BLaER1 (cell line): ENCODE results near the gene SDK2.
"Not testable (repeated sequence)": the region's sequence is repeated elsewhere in the genome, so short reads cannot be mapped to it uniquely, and the experiment has no call there.

ENCODE experiments used
- H3K27ac ChIP-seq: shearing (Covaris generic); formaldehyde crosslinking; 2 replicates; pipeline ENCODE4 v1.8.1; 2022
- H3K27me3 ChIP-seq: shearing (Covaris generic); formaldehyde crosslinking; 2 replicates; pipeline ENCODE4 v1.8.1; 2022
- H3K36me3 ChIP-seq: shearing (Covaris generic); formaldehyde crosslinking; 2 replicates; pipeline ENCODE4 v1.8.1; 2022
- H3K4me1 ChIP-seq: shearing (Covaris generic); formaldehyde crosslinking; 2 replicates; pipeline ENCODE4 v1.8.1; 2022
- H3K4me2 ChIP-seq: shearing (Covaris generic); formaldehyde crosslinking; 2 replicates; pipeline ENCODE4 v1.8.1; 2022
- H3K4me3 ChIP-seq: shearing (Covaris generic); formaldehyde crosslinking; 2 replicates; pipeline ENCODE4 v1.8.1; 2022
- H3K9ac ChIP-seq: shearing (Covaris generic); formaldehyde crosslinking; 2 replicates; pipeline ENCODE4 v1.8.1; 2022
- H3K9me3 ChIP-seq: shearing (Covaris generic); formaldehyde crosslinking; 2 replicates; pipeline ENCODE4 v1.8.1; 2022
- H4K20me1 ChIP-seq: shearing (Covaris generic); formaldehyde crosslinking; 2 replicates; pipeline ENCODE4 v1.8.1; 2022
- Cebpa-rat ChIP-seq: shearing (Covaris generic); IDR thresholded peaks from 2 replicates; pipeline ENCODE4 v1.8.1; 2022

The SDK2 gene

DNA sequence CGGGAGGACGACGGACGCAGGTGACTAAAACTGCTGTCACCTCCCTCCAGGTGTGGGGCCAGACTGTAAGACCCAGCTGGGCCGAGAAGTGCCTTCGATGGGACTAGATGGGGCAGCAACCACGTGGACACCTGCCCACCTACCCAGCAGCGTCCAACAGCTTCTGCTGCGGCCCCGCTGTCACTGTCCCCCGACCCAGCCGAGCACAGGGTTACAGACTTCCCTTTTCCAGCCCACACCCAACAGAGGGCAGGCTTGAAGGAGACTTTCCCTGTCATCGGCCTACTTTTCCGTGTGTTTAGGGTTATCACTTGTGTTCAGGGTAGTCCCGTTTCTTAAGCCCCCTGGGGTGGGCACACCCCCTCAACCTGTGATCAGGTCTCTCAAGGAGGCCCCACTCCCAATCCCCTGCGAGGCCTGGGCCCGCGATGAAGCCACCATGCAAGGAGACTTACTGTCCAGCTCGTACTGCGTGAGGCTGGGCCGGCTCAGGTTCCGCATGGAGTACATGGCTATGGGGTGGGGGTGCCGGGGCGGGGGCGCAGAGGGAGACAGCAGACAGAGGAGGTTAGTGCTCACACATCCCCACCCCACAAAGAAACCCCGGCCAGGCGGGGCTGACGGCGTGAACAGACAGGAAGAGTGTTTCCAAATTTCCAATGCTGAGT lies 263.7 kb downstream of the SDK2 start:
- no peaks in the 10 kb centered on the region for H3K4me1 ChIP-seq
- peaks cover 39% of the 10 kb centered on the region; the same call in 1 of the 2 replicates for H3K36me3 ChIP-seq
- no peak overlapping the region for H3K27ac ChIP-seq
- no peaks in the 10 kb centered on the region for H3K27me3 ChIP-seq
- TF ChIP-seq Cebpa-rat = no peak
- H3K4me2 ChIP-seq = no peak overlapping the region
- no peak overlapping the region for H3K4me3 ChIP-seq
- no peaks in the 10 kb centered on the region for H4K20me1 ChIP-seq
- no peaks in the 10 kb centered on the region for H3K9me3 ChIP-seq
- H3K9ac ChIP-seq = no peak overlapping the region

- H3K36me3 ChIP-seq = peaks cover 32% of the 10 kb centered on the region; the same call in 1 of the 2 replicates
- no peak overlapping the region for H3K27ac ChIP-seq
- H3K4me1 ChIP-seq = no peaks in the 10 kb centered on the region
- H3K4me2 ChIP-seq = no peak overlapping the region
- no peak for TF ChIP-seq Cebpa-rat
- H4K20me1 ChIP-seq = no peaks in the 10 kb centered on the region
- no peak overlapping the region for H3K4me3 ChIP-seq
- H3K9me3 ChIP-seq = no peaks in the 10 kb centered on the region
- no peak overlapping the region for H3K9ac ChIP-seq
- no peaks in the 10 kb centered on the region for H3K27me3 ChIP-seq
Observed at GRCh38 chr17:73379826-73380225, 264.4 kb downstream of the SDK2 start.

- no peak overlapping the region for H3K4me3 ChIP-seq
- H3K27ac ChIP-seq = no peak overlapping the region
- no peaks in the 10 kb centered on the region for H3K27me3 ChIP-seq
- H3K9me3 ChIP-seq = no peaks in the 10 kb centered on the region
- H3K4me2 ChIP-seq = no peak overlapping the region
- TF ChIP-seq Cebpa-rat = no peak
- H4K20me1 ChIP-seq = no peaks in the 10 kb centered on the region
- no peaks in the 10 kb centered on the region for H3K4me1 ChIP-seq
- H3K36me3 ChIP-seq = peaks cover 25% of the 10 kb centered on the region; the same call in 1 of the 2 replicates
- no peak overlapping the region for H3K9ac ChIP-seq
Observed at GRCh38 chr17:73378974-73379470, 265.2 kb downstream of the SDK2 start.

DNA sequence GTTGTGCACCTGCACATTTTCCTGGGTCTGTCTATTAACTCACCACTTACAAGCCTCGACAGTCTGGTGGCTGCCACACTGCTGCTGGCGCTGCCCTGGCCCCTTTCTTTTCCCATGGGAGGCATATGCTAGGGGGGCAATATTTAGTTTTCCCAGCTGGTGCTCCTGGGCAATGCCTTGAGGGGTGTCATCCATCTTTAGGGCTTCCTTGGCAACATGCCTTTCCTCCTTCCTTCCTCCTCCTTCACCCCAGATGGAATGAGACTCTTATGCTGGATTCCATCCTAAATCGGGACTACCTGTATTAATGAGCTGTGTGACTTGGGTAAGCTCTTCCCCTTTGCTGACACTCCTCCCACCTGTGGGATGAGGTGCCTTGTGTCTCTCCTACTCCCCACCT lies 267.6 kb downstream of the SDK2 start:
- H3K4me2 ChIP-seq = no peak overlapping the region
- no peak for TF ChIP-seq Cebpa-rat
- no peaks in the 10 kb centered on the region for H3K27me3 ChIP-seq
- no peaks in the 10 kb centered on the region for H3K9me3 ChIP-seq
- H3K9ac ChIP-seq = no peak overlapping the region
- H3K36me3 ChIP-seq = peaks cover 16% of the 10 kb centered on the region; the same call in 1 of the 2 replicates
- no peaks in the 10 kb centered on the region for H4K20me1 ChIP-seq
- H3K4me1 ChIP-seq = peaks cover 12% of the 10 kb centered on the region
- no peak overlapping the region for H3K27ac ChIP-seq
- no peak overlapping the region for H3K4me3 ChIP-seq

DNA sequence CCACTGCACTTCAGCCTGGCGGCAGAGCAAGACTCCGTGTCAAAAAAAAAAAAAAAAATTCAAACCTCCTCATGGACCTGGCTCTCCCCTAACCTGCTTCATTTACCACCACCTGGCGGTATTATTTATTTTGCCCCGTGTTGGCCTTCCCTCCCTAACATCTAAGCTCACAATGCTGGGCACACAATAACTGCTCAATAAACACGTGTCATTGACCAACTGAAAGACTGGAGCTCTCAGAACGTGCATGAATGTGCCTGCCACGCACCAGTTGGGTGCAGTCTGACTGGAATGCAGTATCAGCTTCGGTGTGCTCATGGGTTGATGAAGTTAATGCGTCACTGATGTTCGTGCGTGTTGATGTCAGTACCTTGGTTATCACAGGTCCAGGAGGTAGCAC lies 268.1 kb downstream of the SDK2 start:
- H3K4me2 ChIP-seq = no peak overlapping the region
- H3K36me3 ChIP-seq = peaks cover 16% of the 10 kb centered on the region; the same call in 1 of the 2 replicates
- no peak overlapping the region for H3K9ac ChIP-seq
- no peaks in the 10 kb centered on the region for H3K9me3 ChIP-seq
- no peaks in the 10 kb centered on the region for H3K27me3 ChIP-seq
- H4K20me1 ChIP-seq = no peaks in the 10 kb centered on the region
- no peak for TF ChIP-seq Cebpa-rat
- peaks cover 16% of the 10 kb centered on the region for H3K4me1 ChIP-seq
- no peak overlapping the region for H3K4me3 ChIP-seq
- H3K27ac ChIP-seq = no peak overlapping the region

DNA sequence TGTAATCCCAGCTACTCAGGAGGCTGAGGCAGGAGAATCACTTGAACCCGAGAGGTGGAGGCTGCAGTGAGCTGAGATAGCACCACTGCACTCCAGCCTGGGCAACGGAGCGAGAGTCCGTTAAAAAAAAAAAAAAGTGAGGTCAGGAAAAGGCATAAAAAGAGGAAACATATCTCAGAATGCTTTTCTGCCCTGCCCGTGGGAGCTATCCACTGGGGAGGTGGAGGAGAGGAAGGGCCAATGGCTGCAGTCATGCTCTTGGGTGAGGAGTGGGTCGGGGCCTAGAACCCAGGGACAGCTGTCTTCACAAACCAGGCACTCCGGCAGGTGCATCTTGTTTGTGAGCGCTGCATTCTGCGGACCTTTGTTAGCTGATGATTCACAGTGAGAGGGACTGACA lies 272.4 kb downstream of the SDK2 start:
- Histone ChIP-seq H3K4me3 (no peak overlapping the region), H4K20me1 (no peaks in the 10 kb centered on the region), H3K27me3 (no peaks in the 10 kb centered on the region), H3K4me2 (peak overlapping the region; percentile 76), H3K9ac (no peak overlapping the region), H3K27ac (no peak overlapping the region), H3K36me3 (peaks cover 8% of the 10 kb centered on the region; the same call in 1 of the 2 replicates), H3K4me1 (peaks cover 48% of the 10 kb centered on the region), H3K9me3 (no peaks in the 10 kb centered on the region)
- TF ChIP-seq Cebpa-rat = no peak

DNA sequence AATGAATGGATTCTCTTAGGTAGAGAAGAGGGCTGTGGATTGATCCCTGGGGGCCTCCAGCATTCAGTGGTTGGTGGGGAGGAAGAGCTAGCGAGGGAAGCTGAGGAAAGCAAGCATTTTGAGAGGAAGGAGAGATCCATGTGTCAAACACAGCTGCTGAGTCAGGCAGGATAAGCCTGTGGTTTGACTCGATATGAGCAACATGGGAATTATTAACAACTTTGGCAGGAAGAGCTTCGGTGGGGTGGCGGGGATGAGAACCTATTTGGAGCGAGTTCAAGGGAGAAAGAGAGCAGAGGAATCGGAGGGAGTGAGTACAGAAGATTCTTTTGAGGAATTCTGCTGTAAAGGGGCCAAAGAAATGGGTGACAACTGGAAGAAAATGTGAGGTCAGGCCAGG lies 273.0 kb downstream of the SDK2 start:
- Histone ChIP-seq H3K36me3 (peaks cover 3% of the 10 kb centered on the region; the same call in 1 of the 2 replicates), H3K27ac (no peak overlapping the region), H3K4me1 (peaks cover 54% of the 10 kb centered on the region), H3K9me3 (no peaks in the 10 kb centered on the region), H3K27me3 (no peaks in the 10 kb centered on the region), H4K20me1 (no peaks in the 10 kb centered on the region), H3K4me2 (peak overlapping the region; percentile 76), H3K9ac (no peak overlapping the region), H3K4me3 (no peak overlapping the region)
- TF ChIP-seq Cebpa-rat = no peak

- H3K36me3 ChIP-seq, H3K4me3 ChIP-seq, H4K20me1 ChIP-seq, H3K9me3 ChIP-seq, H3K27ac ChIP-seq, H3K27me3 ChIP-seq, H3K9ac ChIP-seq: not testable (repeated sequence)
- H3K4me1 ChIP-seq = peaks cover 67% of the 10 kb centered on the region
- H3K4me2 ChIP-seq = peak overlapping the region; percentile 40
Observed at GRCh38 chr17:73369817-73370490, 274.3 kb downstream of the SDK2 start.

DNA sequence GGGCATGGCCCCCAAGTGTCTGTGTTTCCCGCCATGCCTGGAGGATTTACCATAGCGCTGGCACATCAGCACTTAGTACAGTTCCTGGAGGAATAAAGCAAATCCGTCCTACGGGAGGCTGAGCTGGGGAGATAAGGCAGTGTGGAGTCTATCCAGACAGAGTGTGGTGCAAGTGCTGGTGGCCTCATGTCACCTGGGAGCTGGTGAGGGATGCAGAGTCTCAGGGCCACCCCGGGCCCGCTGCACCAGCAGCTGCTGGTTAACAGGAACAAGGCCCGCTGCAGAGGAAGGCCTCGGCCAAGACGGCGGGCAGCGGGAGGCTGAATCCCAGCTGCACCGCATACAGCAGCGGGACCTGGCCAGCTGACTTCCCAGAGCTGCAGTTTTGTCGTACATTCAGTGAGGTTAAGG lies 275.1 kb downstream of the SDK2 start:
- Histone ChIP-seq H3K9me3 (no peaks in the 10 kb centered on the region), H3K36me3 (peaks cover 3% of the 10 kb centered on the region; the same call in 1 of the 2 replicates), H3K4me1 (peaks cover 67% of the 10 kb centered on the region), H3K27me3 (no peaks in the 10 kb centered on the region), H4K20me1 (no peaks in the 10 kb centered on the region), H3K9ac (no peak overlapping the region), H3K27ac (peak overlapping the region; percentile 12; the same call in 1 of the 2 replicates), H3K4me2 (peak overlapping the region; percentile 40), H3K4me3 (no peak overlapping the region)
- no peak for TF ChIP-seq Cebpa-rat

DNA sequence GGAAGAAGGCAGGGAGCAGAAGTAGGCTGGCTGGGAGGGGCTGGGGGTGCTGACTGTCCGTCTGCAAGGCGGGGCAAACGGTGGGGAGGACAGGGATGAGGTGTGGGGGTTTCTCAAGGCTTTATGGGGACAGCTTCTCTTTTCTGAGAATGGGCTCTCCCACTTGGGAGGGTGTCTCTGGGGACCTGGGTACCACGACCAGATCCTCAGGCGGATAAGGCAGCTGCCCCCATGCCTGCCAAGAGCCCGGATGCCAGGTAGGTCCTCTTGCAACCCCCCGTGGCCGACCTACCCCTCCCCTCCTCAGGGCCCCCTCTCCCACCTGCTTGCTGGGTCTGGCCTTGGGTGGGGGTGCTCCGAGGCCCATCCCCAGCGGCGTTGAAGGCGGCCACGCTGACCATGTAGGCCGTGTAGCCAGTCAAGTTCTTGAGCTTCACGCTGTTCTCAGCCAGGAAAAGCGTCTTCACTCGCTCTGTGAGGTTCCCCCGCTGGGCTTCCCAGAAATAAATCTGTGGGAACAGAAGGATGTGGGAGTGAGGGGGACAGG lies 276.1 kb downstream of the SDK2 start:
- Histone ChIP-seq H3K4me1 (peaks cover 67% of the 10 kb centered on the region), H3K4me3 (no peak overlapping the region), H3K4me2 (no peak overlapping the region), H3K9me3 (no peaks in the 10 kb centered on the region), H3K27me3 (no peaks in the 10 kb centered on the region), H3K36me3 (peaks cover 10% of the 10 kb centered on the region; the same call in 1 of the 2 replicates), H3K27ac (no peak overlapping the region), H4K20me1 (no peaks in the 10 kb centered on the region), H3K9ac (no peak overlapping the region)
- TF ChIP-seq Cebpa-rat = no peak
